ENCODE results near the gene TPCN1.

The TPCN1 gene

GRCh38 chr12:113224955-113225354 lies 3.7 kb downstream of the TPCN1 start:
- no peak for DNase-seq (ENCODE audit: low read depth)
- no peak overlapping the region for H3K4me3 ChIP-seq (ENCODE audit: control insufficient read depth, low read depth, low read length)
- no peak for TF ChIP-seq CTCF (IDR thresholded peaks at IDR 0.05; ENCODE audit: control insufficient read depth, insufficient read depth, low read depth, low read length, missing control alignments)

- H3K4me3 ChIP-seq (ENCODE audit: control insufficient read depth, low read depth, low read length): no peak overlapping the region
- no peak for DNase-seq (ENCODE audit: low read depth)
- no peak for TF ChIP-seq CTCF (IDR thresholded peaks at IDR 0.05; ENCODE audit: control insufficient read depth, insufficient read depth, low read depth, low read length, missing control alignments)
Measured at GRCh38 chr12:113226696-113227568, 5.7 kb downstream of the TPCN1 start.

- no peak overlapping the region for H3K4me3 ChIP-seq (ENCODE audit: control insufficient read depth, low read depth, low read length)
- DNase-seq (ENCODE audit: low read depth): no peak
- no peak for TF ChIP-seq CTCF (IDR thresholded peaks at IDR 0.05; ENCODE audit: control insufficient read depth, insufficient read depth, low read depth, low read length, missing control alignments)
Measured at GRCh38 chr12:113227686-113228391, 6.6 kb downstream of the TPCN1 start.

GRCh38 chr12:113228394-113229028 lies 7.2 kb downstream of the TPCN1 start:
- no peak for DNase-seq (ENCODE audit: low read depth)
- no peak for TF ChIP-seq CTCF (IDR thresholded peaks at IDR 0.05; ENCODE audit: control insufficient read depth, insufficient read depth, low read depth, low read length, missing control alignments)
- H3K4me3 ChIP-seq (ENCODE audit: control insufficient read depth, low read depth, low read length): no peak overlapping the region

- no peak for TF ChIP-seq CTCF (IDR thresholded peaks at IDR 0.05; ENCODE audit: control insufficient read depth, insufficient read depth, low read depth, low read length, missing control alignments)
- H3K4me3 ChIP-seq (ENCODE audit: control insufficient read depth, low read depth, low read length): no peak overlapping the region
- DNase-seq (ENCODE audit: low read depth): no peak
Measured at GRCh38 chr12:113230315-113231234, 9.3 kb downstream of the TPCN1 start.
